PC-3 (cell line): ENCODE results near the gene SAMHD1. TPM values are rescaled to one million over a fixed set of nuclear protein-coding genes. Genes with fewer than 3 reads are reported as not detected.

Experiments
- ATAC-seq: fragments of 200-7000 bp; cut with Tn5 transposase; 2 replicates; pipeline ENCODE4 v1.9.1; 2020; ENCODE audit warnings: mild to moderate bottlenecking, moderate library complexity
- BruUV-seq: library from RNA; stranded (reverse); fragments of 400-500 nt; replicated peaks from 2 replicates; lab custom pipeline; 2021; lab: Mats Ljungman, UMichigan
- CTCF ChIA-PET: fragments of 300-600 bp; sonication (Branson Sonifier 250); formaldehyde crosslinking; loops from one replicate; lab custom pipeline; 2022; ENCODE audit warnings: antibody characterized with exemption; lab: Charles Lee
- POLR2A ChIA-PET: fragments of 300-600 bp; sonication (Branson Sonifier 250); formaldehyde crosslinking; loops from one replicate; lab custom pipeline; 2022; ENCODE audit warnings: antibody characterized with exemption; ENCODE audit not compliant: unreplicated experiment; lab: Charles Lee
- DNase-seq: peaks from one replicate; pipeline ENCODE4 v3.0.0-alpha.2; 2015
- H2AFZ ChIP-seq: fragments of 300-600 bp; sonication (generic); 2 replicates; pipeline ENCODE4 v1.6.0; 2016; ENCODE audit warnings: antibody characterized with exemption, low read length
- H3F3A ChIP-seq: fragments of 300-600 bp; sonication (generic); one replicate; pipeline ENCODE4 v1.6.0; 2017; ENCODE audit warnings: antibody characterized with exemption, low read length, control low read depth, mild to moderate bottlenecking; ENCODE audit not compliant: unreplicated experiment
- H3K27ac ChIP-seq: fragments of 300-600 bp; sonication (generic); 2 replicates; pipeline ENCODE4 v1.5.1; 2016; ENCODE audit warnings: mild to moderate bottlenecking, low read length
- H3K27me3 ChIP-seq: fragments of 300-600 bp; sonication (generic); 2 replicates; pipeline ENCODE4 v1.6.1; 2016; ENCODE audit warnings: low read length, mixed read lengths
- H3K36me3 ChIP-seq: fragments of 300-600 bp; sonication (generic); 2 replicates; pipeline ENCODE4 v1.6.1; 2016; ENCODE audit warnings: low read depth, mixed run types, low read length, mixed read lengths
- H3K4me1 ChIP-seq: fragments of 300-600 bp; sonication (generic); 2 replicates; pipeline ENCODE4 v1.5.1; 2016; ENCODE audit warnings: low read length; ENCODE audit not compliant: insufficient read depth
- H3K4me2 ChIP-seq: fragments of 300-600 bp; sonication (generic); 2 replicates; pipeline ENCODE4 v1.6.0; 2016; ENCODE audit warnings: low read length
- H3K4me3 ChIP-seq: fragments of 300-600 bp; sonication (generic); 2 replicates; pipeline ENCODE4 v1.5.1; 2016; ENCODE audit warnings: mild to moderate bottlenecking, low read length, mixed read lengths
- H3K79me2 ChIP-seq: fragments of 300-600 bp; sonication (generic); 2 replicates; pipeline ENCODE4 v1.6.1; 2017; ENCODE audit warnings: low read length, mixed read lengths
- H3K9ac ChIP-seq: fragments of 300-600 bp; sonication (generic); 2 replicates; pipeline ENCODE4 v1.6.0; 2016; ENCODE audit warnings: mild to moderate bottlenecking, low read length
- H3K9me2 ChIP-seq: fragments of 300-600 bp; sonication (generic); replicated peaks from 2 replicates; pipeline ENCODE4 v1.6.1; 2016; ENCODE audit warnings: mixed run types, low read length, mixed read lengths
- H3K9me3 ChIP-seq: fragments of 300-600 bp; sonication (generic); 2 replicates; pipeline ENCODE4 v1.6.1; 2016; ENCODE audit warnings: low read length, mixed read lengths
- H4K20me1 ChIP-seq: fragments of 300-600 bp; sonication (generic); 2 replicates; pipeline ENCODE4 v1.6.1; 2016; ENCODE audit warnings: low read length, mixed read lengths
- EZH2 ChIP-seq: fragments of 300-600 bp; sonication (generic); IDR thresholded peaks from one replicate; pipeline ENCODE4 v1.6.1; 2017; ENCODE audit warnings: antibody characterized with exemption, mild to moderate bottlenecking, low read length; ENCODE audit not compliant: unreplicated experiment
- EZH2phosphoT487 ChIP-seq: fragments of 300-600 bp; sonication (generic); IDR thresholded peaks from 2 replicates; pipeline ENCODE4 v1.6.1; 2018; ENCODE audit warnings: mild to moderate bottlenecking, antibody characterized with exemption, low read length, borderline replicate concordance
- intact Hi-C: fragments of 100-400 bp; cut with micrococcal nuclease; formaldehyde crosslinking; loops from 2 replicates; pipeline ENCODE4 v1.9.0; 2023
- total RNA-seq: library from RNA; depleted of rRNA; stranded (reverse); fragments of >200 nt; gene quantifications from 2 replicates; pipeline ENCODE4 v1.2.3, GENCODE V29; 2014
- TF ChIP-seq, protein P1 (sequence below): fragments of 300-600 bp; sonication (generic); conservative IDR thresholded peaks from 2 replicates; pipeline ENCODE4 v1.5.1; 2017; ENCODE audit warnings: antibody characterized with exemption, low read depth, mild to moderate bottlenecking, low read length

Gene SAMHD1
- total RNA-seq, 1 experiment from 2014 or later: 24.2 TPM

DNA sequence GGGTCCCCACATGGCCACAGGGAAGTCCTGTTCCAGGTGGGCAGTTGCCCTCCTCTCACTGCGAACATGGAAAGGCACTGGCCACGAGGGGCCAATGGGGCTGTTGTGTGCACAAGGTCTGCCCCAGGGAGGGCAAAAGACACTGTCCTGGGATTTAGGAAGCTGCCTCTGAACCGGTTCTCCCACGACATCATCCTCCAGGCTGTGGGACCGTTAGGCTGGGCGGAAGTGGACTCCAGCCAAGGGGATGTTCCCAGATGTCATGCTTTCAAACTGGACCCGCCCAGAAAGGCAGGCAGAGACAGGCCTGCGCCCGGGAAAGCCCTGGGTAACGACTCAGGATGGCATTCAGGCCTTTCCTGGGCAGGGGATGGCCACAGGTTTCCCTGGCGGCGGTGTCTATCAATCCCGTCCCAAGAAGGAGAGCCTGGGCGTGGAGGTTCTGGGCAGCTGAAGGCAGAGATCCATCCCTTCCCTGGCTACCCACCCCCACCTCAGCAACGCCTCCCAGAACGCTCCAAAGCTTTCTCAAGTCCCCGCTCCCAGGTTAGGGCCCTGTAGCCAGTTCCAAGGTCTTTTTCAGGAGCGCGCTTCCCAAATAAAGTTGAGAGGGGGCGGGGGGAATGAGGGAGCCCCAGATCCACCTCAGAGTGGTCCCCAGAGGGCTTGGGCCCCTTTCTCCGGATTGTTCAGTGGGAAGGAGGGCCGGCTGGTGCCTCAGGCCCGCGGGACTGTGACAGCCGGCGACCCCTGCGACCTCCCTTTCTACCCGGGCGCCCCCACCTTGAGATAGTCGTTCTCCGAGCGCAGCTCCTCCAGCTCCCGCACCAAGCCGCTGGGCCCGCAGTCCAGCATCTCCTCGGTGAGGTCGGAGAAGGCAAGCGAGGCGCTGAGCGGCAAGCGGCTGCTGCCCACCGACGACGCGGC, 89.4 kb downstream of the SAMHD1 start:
- Histone ChIP-seq H2AFZ (peak overlapping the region; percentile 77), H3K27ac (peak overlapping the region; percentile 47), H3K4me1 (peaks cover 22% of the 10 kb centered on the region), H4K20me1 (0 out of 2 replicates have a peak, but pooled peaks cover 4% of the 10 kb centered on the region), H3K79me2 (peaks cover 50% of the 10 kb centered on the region), H3K4me2 (peak overlapping the region; percentile 80), H3K9ac (peak overlapping the region; percentile 61), H3K9me3 (no peaks in the 10 kb centered on the region), H3K4me3 (peak overlapping the region; percentile 81), H3K9me2 (no peaks in the 10 kb centered on the region), H3K27me3 (no peaks in the 10 kb centered on the region), H3F3A (no peaks in the 10 kb centered on the region), H3K36me3 (0 out of 2 replicates have a peak, but pooled peaks cover 3% of the 10 kb centered on the region)
- BruUV-seq: TSS peak; percentile 90
- TF ChIP-seq, protein P1, sequence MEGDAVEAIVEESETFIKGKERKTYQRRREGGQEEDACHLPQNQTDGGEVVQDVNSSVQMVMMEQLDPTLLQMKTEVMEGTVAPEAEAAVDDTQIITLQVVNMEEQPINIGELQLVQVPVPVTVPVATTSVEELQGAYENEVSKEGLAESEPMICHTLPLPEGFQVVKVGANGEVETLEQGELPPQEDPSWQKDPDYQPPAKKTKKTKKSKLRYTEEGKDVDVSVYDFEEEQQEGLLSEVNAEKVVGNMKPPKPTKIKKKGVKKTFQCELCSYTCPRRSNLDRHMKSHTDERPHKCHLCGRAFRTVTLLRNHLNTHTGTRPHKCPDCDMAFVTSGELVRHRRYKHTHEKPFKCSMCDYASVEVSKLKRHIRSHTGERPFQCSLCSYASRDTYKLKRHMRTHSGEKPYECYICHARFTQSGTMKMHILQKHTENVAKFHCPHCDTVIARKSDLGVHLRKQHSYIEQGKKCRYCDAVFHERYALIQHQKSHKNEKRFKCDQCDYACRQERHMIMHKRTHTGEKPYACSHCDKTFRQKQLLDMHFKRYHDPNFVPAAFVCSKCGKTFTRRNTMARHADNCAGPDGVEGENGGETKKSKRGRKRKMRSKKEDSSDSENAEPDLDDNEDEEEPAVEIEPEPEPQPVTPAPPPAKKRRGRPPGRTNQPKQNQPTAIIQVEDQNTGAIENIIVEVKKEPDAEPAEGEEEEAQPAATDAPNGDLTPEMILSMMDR: no peak
- TF ChIP-seq EZH2phosphoT487: no peak
- TF ChIP-seq EZH2: no peak
- DNase-seq (peak; percentile 95), ATAC-seq (peak; percentile 59)
- ChIA-PET CTCF (interaction anchor here (0.6 kb wide), 1 partner anchor 70 kb away, joined by 4 read pairs; no protein-coding TSS in a partner anchor), POLR2A (no interaction called here)
- intact Hi-C loops: loop anchor here (10.0 kb wide), 1 partner anchor 257 kb away; the partner anchor contains the start of gene RAB5IF

DNA sequence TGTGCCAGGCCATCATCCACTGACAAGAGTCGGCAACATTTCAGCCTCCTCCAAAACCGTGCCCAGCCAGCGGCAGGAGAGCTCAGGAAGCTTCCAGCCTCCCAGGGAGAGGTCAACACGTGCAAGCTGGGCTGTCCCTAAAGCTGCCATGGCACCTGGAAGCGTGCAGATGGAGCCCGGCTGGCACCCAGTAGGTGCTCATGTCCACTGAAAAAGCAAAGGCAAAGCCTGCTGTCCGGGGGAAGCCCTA, 90.0 kb downstream of the SAMHD1 start:
- ATAC-seq: no peak
- Histone ChIP-seq H3K9me2 (no peaks in the 10 kb centered on the region), H3K4me2 (peak overlapping the region; percentile 80), H3K27ac (peak overlapping the region; percentile 47), H3K9ac (peak overlapping the region; percentile 61), H3F3A (no peaks in the 10 kb centered on the region), H3K9me3 (no peaks in the 10 kb centered on the region), H3K79me2 (peaks cover 56% of the 10 kb centered on the region), H3K27me3 (no peaks in the 10 kb centered on the region), H3K4me1 (peaks cover 28% of the 10 kb centered on the region), H3K4me3 (peak overlapping the region; percentile 81), H3K36me3 (0 out of 2 replicates have a peak, but pooled peaks cover 3% of the 10 kb centered on the region), H4K20me1 (0 out of 2 replicates have a peak, but pooled peaks cover 4% of the 10 kb centered on the region), H2AFZ (peak overlapping the region; percentile 77; the same call in 1 of the 2 replicates)
- no TSS peak for BruUV-seq
- no peak for DNase-seq
- TF ChIP-seq, protein P1: no peak
- TF ChIP-seq EZH2phosphoT487 (no peak), EZH2 (no peak)
- CTCF ChIA-PET: no interaction called here
- intact Hi-C loops: loop anchor here (10.0 kb wide), 1 partner anchor 257 kb away; the partner anchor contains the start of gene RAB5IF
- POLR2A ChIA-PET: no interaction called here
